Ishikawa (cell line): ENCODE measurements around the gene C11orf54.

Experiments
- EGR1 ChIP-seq: IDR thresholded peaks from 2 replicates; pipeline ENCODE4 v1.6.1; 2012
- EP300 ChIP-seq: IDR thresholded peaks from 2 replicates; pipeline ENCODE4 v1.6.1; 2012; ENCODE audit warnings: borderline replicate concordance
- FOXM1 ChIP-seq: IDR thresholded peaks from 2 replicates; pipeline ENCODE4 v1.6.1; 2012; ENCODE audit warnings: low read depth, borderline replicate concordance
- MAX ChIP-seq: IDR thresholded peaks from 2 replicates; pipeline ENCODE4 v1.6.1; 2012
- ZBTB7A ChIP-seq: IDR thresholded peaks from 2 replicates; pipeline ENCODE4 v1.6.1; 2012; ENCODE audit warnings: low read depth
- TF ChIP-seq, protein P1 (sequence below): IDR thresholded peaks from 2 replicates; pipeline ENCODE4 v1.6.1; 2012

GRCh38 chr11:93757301-93757700, 15.8 kb downstream of the C11orf54 start:
- TF ChIP-seq MAX (no peak), FOXM1 (no peak), EP300 (no peak), EGR1 (no peak), ZBTB7A (no peak)
- TF ChIP-seq, protein P1, sequence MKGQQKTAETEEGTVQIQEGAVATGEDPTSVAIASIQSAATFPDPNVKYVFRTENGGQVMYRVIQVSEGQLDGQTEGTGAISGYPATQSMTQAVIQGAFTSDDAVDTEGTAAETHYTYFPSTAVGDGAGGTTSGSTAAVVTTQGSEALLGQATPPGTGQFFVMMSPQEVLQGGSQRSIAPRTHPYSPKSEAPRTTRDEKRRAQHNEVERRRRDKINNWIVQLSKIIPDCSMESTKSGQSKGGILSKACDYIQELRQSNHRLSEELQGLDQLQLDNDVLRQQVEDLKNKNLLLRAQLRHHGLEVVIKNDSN: no peak
